CD4-positive, alpha-beta T cell (primary cell): ENCODE results near the gene MPPED2. TPM values are rescaled to one million over a fixed set of nuclear protein-coding genes. Genes with fewer than 3 reads are reported as not detected.

ENCODE experiments used
- ATAC-seq: fragments of 200-7000 bp; cut with Tn5 transposase; one replicate; pipeline ENCODE4 v1.10.0; 2022; ENCODE audit warnings: mild to moderate bottlenecking; ENCODE audit not compliant: poor library complexity
- CTCF ChIA-PET: fragments of 350-600 bp; sonication (Branson Sonifier 250); formaldehyde crosslinking; loops from one replicate; lab custom pipeline; 2021; ENCODE audit warnings: antibody characterized with exemption, inconsistent platforms; lab: Charles Lee
- POLR2A ChIA-PET: fragments of 350-600 bp; sonication (Branson Sonifier 250); formaldehyde crosslinking; loops from one replicate; lab custom pipeline; 2021; ENCODE audit warnings: antibody characterized with exemption, inconsistent platforms; lab: Charles Lee
- DNase-seq, 14 experiments: peaks; one replicate each; pipeline ENCODE4 v3.0.0-alpha.2; 2013 to 2020; ENCODE audit warnings: mixed read lengths in 2 of 14
- H3K27ac ChIP-seq, 2 donors: one replicate each; pipeline versions ENCODE4 v1.5.1 to v1.7.0; 2013; ENCODE audit warnings: low read length in 2 of 2, low read depth in 1 of 2, mild to moderate bottlenecking in 1 of 2
- H3K27me3 ChIP-seq, 2 experiments: 1 replicate in 1 of 2; 2 replicates in 1 of 2; pipeline versions ENCODE4 v1.6.1 to v1.7.0; 2013; ENCODE audit warnings: low read length in 2 of 2, control low read depth in 1 of 2, mild to moderate bottlenecking in 1 of 2, moderate library complexity in 1 of 2; ENCODE audit not compliant: insufficient read depth in 2 of 2, control insufficient read depth in 1 of 2
- H3K36me3 ChIP-seq: one replicate; pipeline ENCODE4 v1.6.1; 2013; ENCODE audit warnings: low read length, control low read depth; ENCODE audit not compliant: insufficient read depth
- H3K4me1 ChIP-seq: one replicate; pipeline ENCODE4 v1.6.1; 2013; ENCODE audit warnings: low read length, control low read depth; ENCODE audit not compliant: insufficient read depth
- H3K4me3 ChIP-seq: one replicate; pipeline ENCODE4 v1.5.1; 2013; ENCODE audit warnings: mild to moderate bottlenecking, low read length, moderate library complexity
- H3K9me3 ChIP-seq, 2 experiments: 1 replicate in 1 of 2; 2 replicates in 1 of 2; pipeline versions ENCODE4 v1.6.1 to v1.7.0; 2013; ENCODE audit warnings: low read length in 2 of 2, mild to moderate bottlenecking in 2 of 2, control low read depth in 1 of 2, moderate library complexity in 1 of 2; ENCODE audit not compliant: control insufficient read depth in 1 of 2, insufficient read depth in 1 of 2
- H3K27ac Mint-ChIP-seq: one replicate; pipeline ENCODE4 v1.8.0; 2020; ENCODE audit warnings: mixed read lengths
- H3K27me3 Mint-ChIP-seq: one replicate; pipeline ENCODE4 v1.8.0; 2021; ENCODE audit warnings: mixed read lengths
- H3K36me3 Mint-ChIP-seq: one replicate; pipeline ENCODE4 v1.8.0; 2021; ENCODE audit warnings: low read depth, mixed read lengths
- H3K4me1 Mint-ChIP-seq: one replicate; pipeline ENCODE4 v1.8.0; 2021; ENCODE audit warnings: low read depth, mixed read lengths
- H3K4me3 Mint-ChIP-seq: one replicate; pipeline ENCODE4 v1.8.0; 2020; ENCODE audit warnings: mild to moderate bottlenecking, mixed read lengths
- H3K9me3 Mint-ChIP-seq: one replicate; pipeline ENCODE4 v1.8.0; 2020; ENCODE audit warnings: mixed read lengths
- intact Hi-C, 2 experiments: fragments of 100-400 bp; cut with DNase I in 1 of 2; cut with micrococcal nuclease in 1 of 2; formaldehyde crosslinking; loops; one replicate each; pipeline versions ENCODE4 v1.15.1 to v1.9.0; 2023 to 2025; cut with DNase I, micrococcal nuclease
- total RNA-seq, 174 experiments: library from RNA in 2 of 174; stranded (reverse) in 2 of 174; gene quantifications; one replicate each; pipeline ENCODE4 v1.2.3 and lab custom pipeline; 2021 to 2026
- TF ChIP-seq, protein P1 (sequence below): fragments of 200-600 bp; IDR thresholded peaks from one replicate; pipeline ENCODE4 v1.8.0; 2022; ENCODE audit warnings: antibody characterized with exemption, mild to moderate bottlenecking

Gene MPPED2
- total RNA-seq, 2 experiments from 2014 or later = 0.96 to 1.7 TPM

DNA sequence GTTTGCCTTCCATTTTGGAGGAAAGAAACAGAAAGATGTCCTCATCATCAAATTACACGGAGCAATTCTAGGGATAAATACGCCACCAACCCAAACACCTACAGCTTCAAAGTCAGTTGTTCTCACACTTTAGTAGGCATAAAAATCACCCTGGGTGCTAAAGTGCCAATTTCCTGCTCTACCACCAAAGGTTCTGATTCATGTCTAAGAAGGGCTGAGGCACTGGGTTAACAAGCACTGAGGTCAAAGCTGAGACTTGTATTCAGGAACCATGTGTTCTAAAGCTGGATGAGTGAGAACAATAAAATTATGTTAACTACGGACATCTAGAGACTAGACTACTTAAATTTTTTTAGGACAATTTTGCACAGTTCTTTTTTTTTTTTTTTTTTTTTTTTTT is 127.6 kb downstream of the MPPED2 start:
- CTCF ChIA-PET = no interaction called here
- Histone ChIP-seq H3K27me3 (no peaks in the 10 kb centered on the region), H3K36me3 (no peaks in the 10 kb centered on the region), H3K4me1 (no peaks in the 10 kb centered on the region), H3K27ac (no peak overlapping the region), H3K4me3 (no peak overlapping the region), H3K9me3 (peaks cover 0 to 3% of the 10 kb centered on the region in 2 experiments)
- H3K4me1 Mint-ChIP-seq = no peaks in the 10 kb centered on the region
- ATAC-seq (no peak), DNase-seq (no peak)
- no peaks in the 10 kb centered on the region for H3K9me3 Mint-ChIP-seq
- H3K4me3 Mint-ChIP-seq = no peak overlapping the region
- TF ChIP-seq, protein P1, sequence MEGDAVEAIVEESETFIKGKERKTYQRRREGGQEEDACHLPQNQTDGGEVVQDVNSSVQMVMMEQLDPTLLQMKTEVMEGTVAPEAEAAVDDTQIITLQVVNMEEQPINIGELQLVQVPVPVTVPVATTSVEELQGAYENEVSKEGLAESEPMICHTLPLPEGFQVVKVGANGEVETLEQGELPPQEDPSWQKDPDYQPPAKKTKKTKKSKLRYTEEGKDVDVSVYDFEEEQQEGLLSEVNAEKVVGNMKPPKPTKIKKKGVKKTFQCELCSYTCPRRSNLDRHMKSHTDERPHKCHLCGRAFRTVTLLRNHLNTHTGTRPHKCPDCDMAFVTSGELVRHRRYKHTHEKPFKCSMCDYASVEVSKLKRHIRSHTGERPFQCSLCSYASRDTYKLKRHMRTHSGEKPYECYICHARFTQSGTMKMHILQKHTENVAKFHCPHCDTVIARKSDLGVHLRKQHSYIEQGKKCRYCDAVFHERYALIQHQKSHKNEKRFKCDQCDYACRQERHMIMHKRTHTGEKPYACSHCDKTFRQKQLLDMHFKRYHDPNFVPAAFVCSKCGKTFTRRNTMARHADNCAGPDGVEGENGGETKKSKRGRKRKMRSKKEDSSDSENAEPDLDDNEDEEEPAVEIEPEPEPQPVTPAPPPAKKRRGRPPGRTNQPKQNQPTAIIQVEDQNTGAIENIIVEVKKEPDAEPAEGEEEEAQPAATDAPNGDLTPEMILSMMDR = no peak
- POLR2A ChIA-PET = no interaction called here
- intact Hi-C loops = no loop called here
- H3K27ac Mint-ChIP-seq = no peak overlapping the region
- H3K27me3 Mint-ChIP-seq = no peaks in the 10 kb centered on the region
- no peaks in the 10 kb centered on the region for H3K36me3 Mint-ChIP-seq

GRCh38 chr11:30457087-30457486 is 129.1 kb downstream of the MPPED2 start:
- CTCF ChIA-PET = interaction anchor here (1.3 kb wide), 1 partner anchor 9 kb away, joined by 3 read pairs; no protein-coding TSS in a partner anchor
- H3K4me1 Mint-ChIP-seq = no peaks in the 10 kb centered on the region
- no peaks in the 10 kb centered on the region for H3K9me3 Mint-ChIP-seq

DNA sequence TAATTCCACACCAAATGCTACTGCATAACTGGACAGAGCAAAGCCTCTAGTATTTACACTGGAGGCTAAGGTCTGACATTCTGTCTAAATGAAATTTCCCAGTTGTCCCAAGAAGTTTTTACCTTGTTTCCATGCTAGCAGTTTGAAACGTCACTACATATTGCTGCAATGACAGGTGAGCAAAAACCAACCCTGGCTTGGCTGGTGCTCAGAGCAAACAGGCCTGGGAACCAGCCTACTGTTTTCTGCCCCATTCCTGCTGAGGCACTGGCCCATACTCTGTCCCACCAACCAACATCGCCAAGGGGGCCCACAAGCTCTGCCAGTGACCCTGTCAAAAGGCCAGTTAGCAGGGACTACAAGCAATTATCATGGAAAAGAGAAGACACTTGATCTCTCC is 131.1 kb downstream of the MPPED2 start:
- CTCF ChIA-PET = no interaction called here
- Histone ChIP-seq H3K27me3 (no peaks in the 10 kb centered on the region), H3K4me1 (no peaks in the 10 kb centered on the region), H3K27ac (no peak overlapping the region), H3K4me3 (no peak overlapping the region), H3K9me3 (peaks cover 0 to 3% of the 10 kb centered on the region in 2 experiments), H3K36me3 (no peaks in the 10 kb centered on the region)
- H3K4me3 Mint-ChIP-seq = no peak overlapping the region
- DNase-seq (no peak), ATAC-seq (no peak)
- intact Hi-C loops = no loop called here
- no peaks in the 10 kb centered on the region for H3K36me3 Mint-ChIP-seq
- TF ChIP-seq, protein P1 = no peak
- no peaks in the 10 kb centered on the region for H3K4me1 Mint-ChIP-seq
- no peaks in the 10 kb centered on the region for H3K27me3 Mint-ChIP-seq
- POLR2A ChIA-PET = no interaction called here
- H3K27ac Mint-ChIP-seq = no peak overlapping the region
- no peaks in the 10 kb centered on the region for H3K9me3 Mint-ChIP-seq

More at GRCh38 chr11:30457087-30457486, 129.1 kb downstream of the MPPED2 start:
- Histone ChIP-seq H3K4me1 (no peaks in the 10 kb centered on the region), H3K9me3 (peaks cover 0 to 3% of the 10 kb centered on the region in 2 experiments), H3K27me3 (no peaks in the 10 kb centered on the region), H3K27ac (no peak overlapping the region), H3K4me3 (no peak overlapping the region), H3K36me3 (no peaks in the 10 kb centered on the region)
- Mint-ChIP-seq H3K27me3 (no peaks in the 10 kb centered on the region), H3K27ac (no peak overlapping the region), H3K36me3 (no peaks in the 10 kb centered on the region), H3K4me3 (no peak overlapping the region)
- intact Hi-C loops = no loop called here
- no peak for ATAC-seq
- TF ChIP-seq, protein P1 = no peak
- POLR2A ChIA-PET = interaction anchor here (0.7 kb wide), 1 partner anchor 189 kb away, joined by 4 read pairs; no protein-coding TSS in a partner anchor
- DNase-seq = no peak
